ENCODE results near the gene ZCCHC4. TPM values are rescaled to one million over a fixed set of nuclear protein-coding genes. Genes with fewer than 3 reads are reported as not detected.

The ZCCHC4 gene
- total and polyA plus RNA-seq, 2 experiments from 2014 or later: 4.7 to 9.1 TPM

DNA sequence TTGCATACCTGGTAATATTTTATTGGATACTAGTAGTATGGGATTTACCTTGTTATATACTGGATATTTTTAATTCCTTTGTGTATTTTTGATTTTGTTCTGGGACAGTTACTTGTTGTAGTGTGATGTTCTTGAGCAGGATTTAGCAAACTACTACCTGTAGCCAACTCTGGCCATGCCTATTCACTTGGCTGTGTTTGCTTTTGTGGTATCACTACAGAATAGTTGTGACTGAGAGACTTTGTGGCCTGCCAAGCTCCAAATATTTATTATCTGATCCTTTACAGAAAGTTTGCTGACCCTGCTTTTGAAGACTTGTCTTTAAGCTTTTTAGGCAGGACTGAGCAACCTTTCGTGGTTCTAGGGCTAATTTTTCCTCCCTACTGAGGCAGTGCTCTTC, 17.8 kb downstream of the ZCCHC4 start:
- Histone ChIP-seq H3K4me1 (ENCODE audit: insufficient read depth) (no peaks in the 10 kb centered on the region), H4K20me1 (ENCODE audit: insufficient read depth, poor library complexity, severe bottlenecking) (no peaks in the 10 kb centered on the region), H3K79me2 (no peaks in the 10 kb centered on the region), H3K36me3 (replicated peaks; ENCODE audit: insufficient read depth, low read depth) (no peaks in the 10 kb centered on the region), H3K9me2 (replicated peaks; ENCODE audit: insufficient read depth) (no peaks in the 10 kb centered on the region), H3K4me3 (no peak overlapping the region), H2AFZ (no peak overlapping the region), H3K27ac (no peak overlapping the region), H3K27me3 (no peaks in the 10 kb centered on the region), H3K9me3 (ENCODE audit: low read depth) (no peaks in the 10 kb centered on the region), H3K4me2 (no peak overlapping the region)
- DNase-seq (ENCODE audit: low spot score): no peak
- TF ChIP-seq EZH2 (IDR thresholded peaks at IDR 0.05; ENCODE audit: borderline replicate concordance) (no peak), EZH2phosphoT487 (IDR thresholded peaks at IDR 0.05; ENCODE audit: low read depth, severe bottlenecking, unreplicated experiment) (no peak)
- TF ChIP-seq, protein P1, sequence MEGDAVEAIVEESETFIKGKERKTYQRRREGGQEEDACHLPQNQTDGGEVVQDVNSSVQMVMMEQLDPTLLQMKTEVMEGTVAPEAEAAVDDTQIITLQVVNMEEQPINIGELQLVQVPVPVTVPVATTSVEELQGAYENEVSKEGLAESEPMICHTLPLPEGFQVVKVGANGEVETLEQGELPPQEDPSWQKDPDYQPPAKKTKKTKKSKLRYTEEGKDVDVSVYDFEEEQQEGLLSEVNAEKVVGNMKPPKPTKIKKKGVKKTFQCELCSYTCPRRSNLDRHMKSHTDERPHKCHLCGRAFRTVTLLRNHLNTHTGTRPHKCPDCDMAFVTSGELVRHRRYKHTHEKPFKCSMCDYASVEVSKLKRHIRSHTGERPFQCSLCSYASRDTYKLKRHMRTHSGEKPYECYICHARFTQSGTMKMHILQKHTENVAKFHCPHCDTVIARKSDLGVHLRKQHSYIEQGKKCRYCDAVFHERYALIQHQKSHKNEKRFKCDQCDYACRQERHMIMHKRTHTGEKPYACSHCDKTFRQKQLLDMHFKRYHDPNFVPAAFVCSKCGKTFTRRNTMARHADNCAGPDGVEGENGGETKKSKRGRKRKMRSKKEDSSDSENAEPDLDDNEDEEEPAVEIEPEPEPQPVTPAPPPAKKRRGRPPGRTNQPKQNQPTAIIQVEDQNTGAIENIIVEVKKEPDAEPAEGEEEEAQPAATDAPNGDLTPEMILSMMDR (IDR thresholded peaks at IDR 0.05; ENCODE audit: poor library complexity): no peak
- WGBS (ENCODE audit: low lambda C conversion rate, missing lambda C conversion rate): 88% methylated on average over 1 of the region's 1 CpG

DNA sequence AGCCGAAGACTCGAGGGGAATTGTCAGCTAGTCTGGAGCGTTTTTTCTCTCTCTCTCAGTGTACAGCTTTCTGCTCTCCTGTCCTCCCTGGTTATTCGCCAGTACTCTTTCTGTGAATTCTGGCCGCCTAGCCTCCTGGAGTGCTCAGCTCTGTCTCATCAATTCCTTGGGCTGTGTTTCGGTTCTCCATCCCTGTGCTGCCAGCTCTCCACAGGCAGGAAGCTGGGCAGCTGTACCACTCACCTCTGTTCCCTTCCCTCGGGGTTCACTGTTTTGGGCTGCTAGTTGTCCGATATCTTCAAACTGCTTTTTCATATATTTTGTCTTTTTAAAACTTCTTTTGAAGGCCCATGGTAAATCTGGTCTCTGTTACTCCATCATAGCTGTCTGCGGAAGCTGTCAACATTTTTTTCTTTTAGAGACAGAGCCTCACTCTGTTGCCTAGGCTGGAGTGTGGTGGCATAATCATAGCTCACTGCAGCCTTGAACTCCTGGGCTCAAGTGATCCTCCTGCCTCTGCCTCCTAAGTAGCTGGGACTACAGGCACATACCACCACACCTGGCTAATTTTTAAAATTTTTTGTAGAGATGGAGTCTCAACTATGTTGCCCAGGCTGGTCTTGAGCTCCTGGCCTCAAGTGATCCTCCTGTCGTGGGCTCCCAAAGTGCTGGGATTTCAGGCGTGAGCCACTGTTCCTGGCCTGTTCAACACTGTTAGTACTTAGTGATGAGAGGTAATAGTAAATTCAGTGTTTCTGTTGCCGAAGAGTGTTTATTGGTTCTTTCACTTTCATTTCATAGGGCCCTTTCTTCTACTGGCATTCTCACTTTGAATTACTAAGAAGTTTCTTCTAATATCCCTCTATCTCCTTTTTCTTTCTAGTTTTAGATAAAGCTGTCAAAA, 18.6 kb downstream of the ZCCHC4 start:
- no peaks in the 10 kb centered on the region for H3K27me3 ChIP-seq
- no peak overlapping the region for H3K27ac ChIP-seq
- H3K79me2 ChIP-seq: no peaks in the 10 kb centered on the region
- no peak overlapping the region for H3K4me3 ChIP-seq
- TF ChIP-seq EZH2 (IDR thresholded peaks at IDR 0.05; ENCODE audit: borderline replicate concordance) (no peak), EZH2phosphoT487 (IDR thresholded peaks at IDR 0.05; ENCODE audit: low read depth, severe bottlenecking, unreplicated experiment) (no peak)
- TF ChIP-seq, protein P1 (IDR thresholded peaks at IDR 0.05; ENCODE audit: poor library complexity): no peak
- DNase-seq (ENCODE audit: low spot score): no peak
- no peaks in the 10 kb centered on the region for H3K9me2 ChIP-seq (replicated peaks; ENCODE audit: insufficient read depth)
- no peak overlapping the region for H2AFZ ChIP-seq
- no peak overlapping the region for H3K4me2 ChIP-seq
- 93% methylated on average over 12 of the region's 12 CpGs for WGBS (ENCODE audit: low lambda C conversion rate, missing lambda C conversion rate)
- H4K20me1 ChIP-seq (ENCODE audit: insufficient read depth, poor library complexity, severe bottlenecking): no peaks in the 10 kb centered on the region
- H3K4me1 ChIP-seq (ENCODE audit: insufficient read depth): no peaks in the 10 kb centered on the region
- no peaks in the 10 kb centered on the region for H3K9me3 ChIP-seq (ENCODE audit: low read depth)
- H3K36me3 ChIP-seq (replicated peaks; ENCODE audit: insufficient read depth, low read depth): no peaks in the 10 kb centered on the region

DNA sequence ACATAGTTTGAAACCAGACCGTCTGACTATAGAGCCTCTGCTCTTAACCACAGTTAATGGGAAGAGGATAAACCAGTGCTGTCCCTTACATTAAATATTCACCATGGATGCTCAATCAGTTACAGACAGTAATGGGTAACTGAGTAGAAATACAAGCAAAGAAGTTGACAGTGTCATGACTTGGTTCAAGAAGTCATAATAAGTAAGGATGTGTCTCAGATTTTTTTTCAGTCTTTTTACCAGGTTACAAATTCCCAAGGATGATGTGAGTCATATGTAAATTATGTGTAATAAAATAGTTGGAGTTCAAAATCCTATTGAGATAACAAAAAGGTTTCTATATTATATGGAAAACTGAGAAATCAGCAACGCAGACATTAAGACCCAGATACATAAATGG, 31.1 kb downstream of the ZCCHC4 start:
- TF ChIP-seq, protein P1 (IDR thresholded peaks at IDR 0.05; ENCODE audit: poor library complexity): no peak
- TF ChIP-seq EZH2phosphoT487 (IDR thresholded peaks at IDR 0.05; ENCODE audit: low read depth, severe bottlenecking, unreplicated experiment) (no peak), EZH2 (IDR thresholded peaks at IDR 0.05; ENCODE audit: borderline replicate concordance) (no peak)
- Histone ChIP-seq H3K27me3 (no peaks in the 10 kb centered on the region), H3K4me1 (ENCODE audit: insufficient read depth) (no peaks in the 10 kb centered on the region), H3K79me2 (no peaks in the 10 kb centered on the region), H3K36me3 (replicated peaks; ENCODE audit: insufficient read depth, low read depth) (no peaks in the 10 kb centered on the region), H3K27ac (no peak overlapping the region), H2AFZ (no peak overlapping the region), H3K4me3 (no peak overlapping the region), H3K9me3 (ENCODE audit: low read depth) (no peaks in the 10 kb centered on the region), H3K4me2 (no peak overlapping the region), H4K20me1 (ENCODE audit: insufficient read depth, poor library complexity, severe bottlenecking) (no peaks in the 10 kb centered on the region), H3K9me2 (replicated peaks; ENCODE audit: insufficient read depth) (no peaks in the 10 kb centered on the region)
- 96% methylated on average over 2 of the region's 2 CpGs for WGBS (ENCODE audit: low lambda C conversion rate, missing lambda C conversion rate)
- no peak for DNase-seq (ENCODE audit: low spot score)
